Heart right ventricle (tissue), 16 donors: ENCODE results near the gene TMEM143. TPM values are rescaled to one million over a fixed set of nuclear protein-coding genes. Genes with fewer than 3 reads are reported as not detected.
A peak's percentile ranks its signal among the peaks of the same experiment; 100 is the strongest.
"Not testable (repeated sequence)": the region's sequence is repeated elsewhere in the genome, so short reads cannot be mapped to it uniquely, and the experiment has no call there.

Experiments
- ATAC-seq, 8 donors: fragments of 200-7000 bp; cut with Tn5 transposase; one replicate each; pipeline ENCODE4 v1.9.1; 2020; ENCODE audit warnings: mild to moderate bottlenecking in 8 of 8, moderate library complexity in 8 of 8, moderate number of reproducible peaks in 1 of 8
- DNase-seq, 2 donors: peaks; one replicate each; pipeline ENCODE4 v3.0.0-alpha.2; 2020
- H3K27ac ChIP-seq, 10 donors: fragments of 200-600 bp; sonication (generic) in 2 of 10; one replicate each; pipeline versions ENCODE4 v1.5.0 to v1.8.0; 2020 to 2022; ENCODE audit warnings: mild to moderate bottlenecking in 3 of 10
- H3K27me3 ChIP-seq, 7 donors: fragments of 200-600 bp; one replicate each; pipeline ENCODE4 v1.8.0; 2021 to 2022; ENCODE audit warnings: mild to moderate bottlenecking in 2 of 7
- H3K36me3 ChIP-seq, 9 donors: fragments of 200-600 bp; sonication (generic) in 1 of 9; one replicate each; pipeline versions ENCODE4 v1.5.0 to v1.8.0; 2020 to 2022; ENCODE audit warnings: mild to moderate bottlenecking in 2 of 9
- H3K4me1 ChIP-seq, 9 donors: fragments of 200-600 bp; sonication (generic) in 1 of 9; one replicate each; pipeline versions ENCODE4 v1.5.0 to v1.8.0; 2020 to 2022; ENCODE audit warnings: mild to moderate bottlenecking in 4 of 9
- H3K4me3 ChIP-seq, 10 donors: fragments of 200-600 bp; sonication (generic) in 2 of 10; one replicate each; pipeline versions ENCODE4 v1.5.0 to v1.8.0; 2020 to 2022; ENCODE audit warnings: mild to moderate bottlenecking in 7 of 10, moderate library complexity in 2 of 10
- H3K9me3 ChIP-seq, 11 donors: fragments of 200-600 bp in 10 of 11; sonication (generic) in 2 of 11; one replicate each; pipeline versions ENCODE4 v1.5.0 to v1.8.0; 2013 to 2022; ENCODE audit warnings: mild to moderate bottlenecking in 2 of 11, control low read depth in 1 of 11, moderate library complexity in 1 of 11
- WGBS, 2 donors: extraction: QIAGEN DNeasy Blood & Tissue Kit; methylation state at CpG; one replicate each; pipeline ENCODE4 v1.1.7; 2013; ENCODE audit warnings: inconsistent platforms in 1 of 2; 5-methylcytosine and 5-hydroxymethylcytosine counted together
- intact Hi-C, 10 donors: fragments of 100-400 bp; cut with DNase I; formaldehyde crosslinking; loops; one replicate each; pipeline versions ENCODE4 v1.11.1 to v1.14.2; 2022
- polyA plus RNA-seq, 2 donors: library from polyadenylated mRNA; stranded (reverse); fragments of 200-250 nt; gene quantifications; one replicate each; pipeline ENCODE4 v1.2.3, GENCODE V29; 2013
- total RNA-seq, 10 donors: library from RNA; stranded (reverse); fragmentation: NEBNext Ultra II Directional in 3 of 10; extraction: Animal tissue kit (Norgen Biotek cat#: 25700) in 3 of 10; gene quantifications; one replicate each; pipeline versions ENCODE4 v1.2.1 to v1.2.4, GENCODE V29; 2021 to 2023
- TF ChIP-seq, protein P1 (sequence below), 9 donors: fragments of 200-600 bp; sonication (generic) in 2 of 9; IDR thresholded peaks; one replicate each; pipeline versions ENCODE4 v1.5.0 to v1.8.0; 2021 to 2022; ENCODE audit warnings: antibody characterized with exemption in 9 of 9, mild to moderate bottlenecking in 5 of 9, moderate library complexity in 1 of 9
- donor health status: Arrhythmogenic right ventricular cardiomyopathy.
- donor health status: ischemic (EF 13 %, LVEDD 7.1; RV severe dilation, severe dysfunction).
- donor health status: healthy with polysubstance abuse.
- donor health status: DM: no; HTN: yes; CAD: no.
- donor health status: DM: no; HTN: no; CAD: no.
- donor health status: ischemic (EF 25% LVEDD 6.9; RV normal size, moderate dysfunction).
- donor health status: ischemic (EF 25% LVEDD 5.7; RV mildly dilated, moderate dysfunction).
- donor health status: healthy.
- donor health status: DM: yes; HTN: yes; CAD: no.
- donor health status: Ischemic cardiomyopathy.
- donor health status: ischemic (EF 35%, LVEDD 5.7; RV mildly dilated, moderate dysfunction).
- donor health status: nonischemic (EF 11% LVEDD 7.7; RV severe dilation, severe dysfunction).
- donor health status: DM: yes; HTN: yes; CAD: no.
- donor health status: PGD.
- donor health status: ischemic (EF 29% LVEDD 5.4; RV normal size, mild dysfunction).
- donor health status: nonischemic (EF 23%, LVEDD 6.1; RV moderate dilation, normal function).

The TMEM143 gene
- total and polyA plus RNA-seq, 12 donors: 9.7 to 110 (median 80.4) TPM

DNA sequence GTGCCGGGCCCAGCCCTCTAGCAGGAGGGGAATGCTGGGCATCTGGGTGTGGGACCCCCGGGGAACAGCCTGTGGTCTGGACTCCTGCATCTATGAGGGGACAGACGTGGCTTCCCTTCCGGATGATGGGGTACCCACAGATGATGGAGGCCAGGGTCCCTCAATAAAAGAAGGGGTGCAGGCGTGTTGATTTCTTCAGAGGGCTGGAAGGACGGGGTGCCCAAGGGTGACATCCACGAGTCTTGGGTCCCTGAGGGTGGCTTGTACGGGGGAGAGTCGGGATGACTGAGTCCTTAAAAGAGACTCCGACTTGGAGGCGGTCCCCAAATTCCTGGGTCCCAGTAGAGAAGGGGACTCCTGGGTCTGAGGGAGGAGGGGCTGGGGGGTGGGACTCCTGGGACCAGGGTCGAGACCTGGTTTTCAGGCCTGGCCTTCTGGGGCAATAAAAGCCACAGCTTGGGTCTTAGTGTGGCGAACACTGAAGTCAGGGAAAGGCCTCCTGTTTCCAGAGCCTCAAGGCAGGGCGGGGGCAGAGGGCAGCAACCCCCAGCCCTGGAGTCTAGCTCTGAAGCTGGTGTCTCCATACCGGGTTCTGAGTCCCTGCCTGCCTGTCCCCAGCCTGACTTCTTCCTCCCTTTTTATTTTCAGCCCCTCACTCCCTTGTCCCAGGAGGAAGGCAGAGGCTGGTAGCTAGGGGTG, 29.3 kb upstream of the TMEM143 start:
- intact Hi-C loops: no loop called here
- Histone ChIP-seq H3K27ac (no peak overlapping the region), H3K4me1 (peaks cover 0 to 30% (median 18%) of the 10 kb centered on the region in 9 donors), H3K9me3 (no peaks in the 10 kb centered on the region), H3K27me3 (peaks cover 25 to 58% (median 56%) of the 10 kb centered on the region in 7 donors), H3K4me3 (peak overlapping the region in 1 of 10 donors; percentile 27), H3K36me3 (peaks cover 0 to 15% (median 12%) of the 10 kb centered on the region in 9 donors)
- ATAC-seq (no peak), DNase-seq (no peak)
- TF ChIP-seq, protein P1, sequence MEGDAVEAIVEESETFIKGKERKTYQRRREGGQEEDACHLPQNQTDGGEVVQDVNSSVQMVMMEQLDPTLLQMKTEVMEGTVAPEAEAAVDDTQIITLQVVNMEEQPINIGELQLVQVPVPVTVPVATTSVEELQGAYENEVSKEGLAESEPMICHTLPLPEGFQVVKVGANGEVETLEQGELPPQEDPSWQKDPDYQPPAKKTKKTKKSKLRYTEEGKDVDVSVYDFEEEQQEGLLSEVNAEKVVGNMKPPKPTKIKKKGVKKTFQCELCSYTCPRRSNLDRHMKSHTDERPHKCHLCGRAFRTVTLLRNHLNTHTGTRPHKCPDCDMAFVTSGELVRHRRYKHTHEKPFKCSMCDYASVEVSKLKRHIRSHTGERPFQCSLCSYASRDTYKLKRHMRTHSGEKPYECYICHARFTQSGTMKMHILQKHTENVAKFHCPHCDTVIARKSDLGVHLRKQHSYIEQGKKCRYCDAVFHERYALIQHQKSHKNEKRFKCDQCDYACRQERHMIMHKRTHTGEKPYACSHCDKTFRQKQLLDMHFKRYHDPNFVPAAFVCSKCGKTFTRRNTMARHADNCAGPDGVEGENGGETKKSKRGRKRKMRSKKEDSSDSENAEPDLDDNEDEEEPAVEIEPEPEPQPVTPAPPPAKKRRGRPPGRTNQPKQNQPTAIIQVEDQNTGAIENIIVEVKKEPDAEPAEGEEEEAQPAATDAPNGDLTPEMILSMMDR (IDR thresholded peaks at IDR 0.05): no peak
- 84% methylated on average over 14 to 15 of the region's 15 CpGs for WGBS, 2 donors

DNA sequence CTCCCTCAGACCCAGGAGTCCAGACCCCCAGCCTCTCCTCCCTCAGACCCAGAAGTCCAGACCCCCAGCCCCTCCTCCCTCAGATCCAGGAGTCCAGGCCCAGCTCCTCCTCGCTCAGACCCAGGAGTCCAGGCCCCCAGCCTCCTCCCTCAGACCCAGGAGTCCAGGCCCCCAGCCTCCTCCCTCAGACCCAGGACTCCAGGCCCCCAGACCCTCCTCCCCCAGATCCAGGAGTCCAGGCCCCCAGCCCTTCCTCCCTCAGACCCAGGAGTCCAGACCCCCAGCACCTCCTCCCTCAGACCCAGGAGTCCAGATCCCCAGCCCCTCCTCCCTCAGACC, 28.2 kb upstream of the TMEM143 start:
- H3K9me3 ChIP-seq, ATAC-seq, DNase-seq, H3K27ac ChIP-seq, intact Hi-C loops: not testable (repeated sequence)
- Histone ChIP-seq H3K4me3 (peak overlapping the region in 1 of 10 donors; percentile 100), H3K4me1 (peaks cover 0 to 22% (median 14%) of the 10 kb centered on the region in 9 donors), H3K36me3 (peaks cover 0 to 26% (median 21%) of the 10 kb centered on the region in 9 donors), H3K27me3 (peaks cover 17 to 48% (median 46%) of the 10 kb centered on the region in 7 donors)
- 55 to 65% methylated on average over 1 of the region's 1 CpG for whole genome bisulfite sequencing, 2 donors

DNA sequence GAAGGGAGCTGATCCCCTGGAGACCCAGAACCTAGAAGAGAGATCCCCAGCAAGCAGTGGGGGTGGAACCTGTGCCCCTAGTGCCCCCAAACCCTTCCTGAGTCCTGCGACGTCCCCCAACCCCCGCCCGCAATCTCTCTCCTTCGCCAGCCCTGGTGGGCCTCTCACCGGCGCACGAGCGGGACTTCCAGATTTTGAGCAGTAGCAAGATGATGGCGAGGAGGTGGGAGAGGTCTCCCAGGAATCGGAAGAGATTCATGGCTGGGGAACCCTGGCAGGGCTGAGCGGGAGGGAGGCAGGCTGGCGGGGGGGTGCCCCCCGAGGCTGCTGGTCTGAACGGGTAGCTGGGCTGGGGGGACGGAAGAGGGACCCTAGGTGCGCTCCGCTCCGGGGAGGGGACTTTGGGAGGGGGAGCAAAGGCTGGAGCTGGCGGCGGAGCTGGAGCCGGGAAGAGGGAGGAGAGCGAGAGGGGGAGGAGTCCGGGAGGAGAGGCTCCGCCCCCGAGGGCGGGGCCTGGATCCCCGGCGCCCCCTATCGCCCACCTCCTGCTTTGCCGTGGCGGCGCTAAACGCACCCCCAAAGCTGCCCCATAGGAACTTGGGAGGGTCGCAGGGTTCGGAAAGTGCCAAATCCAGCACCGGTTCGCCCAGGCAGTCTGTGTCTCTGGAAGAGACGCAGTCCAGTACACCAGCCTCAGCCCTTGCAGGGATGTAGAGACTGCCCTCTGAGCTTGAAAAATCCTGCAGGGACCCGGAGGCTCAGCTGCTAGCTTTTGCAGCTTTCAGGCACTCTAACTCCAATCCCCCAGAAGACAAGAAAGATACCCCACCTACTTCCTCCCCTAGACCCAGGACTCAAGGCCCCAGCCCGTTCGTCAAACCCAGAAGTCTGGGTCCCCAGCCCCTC, 27.6 kb upstream of the TMEM143 start, which contains the start of gene KDELR1:
Gene KDELR1 (minus strand): TSS at position 452 of the 906 bp plus-strand sequence. CDS start 193 bp downstream, at position 259.
- intact Hi-C loops: loop anchor here in 2 of 10 donors (2.0 kb wide), 2 partner anchors 53 to 77 kb away; partner anchors contain the start of genes CYTH2 (in 1 of the 2) and GRWD1 (in 1 of the 2)
- WGBS, 2 donors: 5 to 6% methylated on average over 38 to 42 of the region's 42 CpGs
- Histone ChIP-seq H3K27me3 (peaks cover 11 to 41% (median 40%) of the 10 kb centered on the region in 7 donors), H3K27ac (peak within 1 kb of the TSS; percentile 62 to 97 (median 90)), H3K9me3 (no peaks in the 10 kb centered on the region), H3K4me1 (peaks cover 0 to 21% (median 14%) of the 10 kb centered on the region in 9 donors), H3K36me3 (peaks cover 0 to 32% (median 25%) of the 10 kb centered on the region in 9 donors), H3K4me3 (peak within 1 kb of the TSS; percentile 71 to 100 (median 95))
- TF ChIP-seq, protein P1 (IDR thresholded peaks at IDR 0.05): peak; percentile 82 to 96 (median 92)
- ATAC-seq: peak; percentile 92 to 97 (median 94)
- peak; percentile 78 to 81 for DNase-seq

DNA sequence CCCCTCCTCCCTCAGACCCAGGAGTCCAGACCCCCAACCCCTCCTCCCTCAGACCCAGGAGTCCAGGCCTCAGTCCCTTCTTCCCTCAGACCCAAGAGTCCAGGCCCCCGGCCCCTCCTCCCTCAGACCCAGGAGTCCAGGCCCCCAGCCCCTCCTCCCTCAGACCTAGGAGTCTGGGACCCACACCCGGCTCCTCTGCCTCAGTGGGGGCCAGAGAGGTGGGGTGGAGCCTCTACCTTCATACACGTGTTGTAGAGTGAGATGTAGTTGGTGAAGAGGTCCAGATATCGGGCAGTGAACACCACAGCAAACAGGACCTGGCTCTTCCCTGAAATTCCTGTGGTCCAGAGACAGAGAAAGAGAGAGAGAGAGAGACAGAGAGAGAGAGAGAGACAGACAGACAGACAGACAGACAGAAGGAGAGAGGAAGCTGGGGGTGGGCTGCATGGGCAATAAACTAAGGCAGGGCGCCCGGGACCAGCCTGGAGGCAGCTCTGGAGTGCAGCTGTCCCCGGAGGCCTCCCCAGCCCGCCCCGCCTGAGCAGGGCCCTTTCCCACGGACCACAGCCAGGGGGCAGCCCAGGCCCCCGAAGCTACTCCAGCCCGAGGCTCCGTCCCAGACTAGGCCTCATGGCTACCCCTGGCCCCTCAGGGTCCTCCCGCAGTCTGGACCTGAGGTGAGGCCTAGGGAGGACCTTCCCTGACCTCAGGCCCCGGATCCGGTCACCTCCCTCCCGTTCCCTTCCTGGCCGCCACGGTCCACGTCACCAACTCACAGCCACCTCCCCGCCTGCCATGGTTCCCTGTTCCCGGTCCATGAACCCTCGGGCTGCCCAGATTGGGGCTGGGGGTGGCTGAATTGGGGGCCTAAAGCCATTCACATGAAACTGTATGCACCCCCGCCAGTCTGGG, 26.7 kb upstream of the TMEM143 start:
- H3K4me1 ChIP-seq: peaks cover 0 to 21% (median 14%) of the 10 kb centered on the region in 9 donors
- TF ChIP-seq, protein P1 (IDR thresholded peaks at IDR 0.05): peak; percentile 49 to 88 (median 73)

More for the DNA sequence above, 26.7 kb upstream of the TMEM143 start:
- Histone ChIP-seq H3K36me3 (peaks cover 0 to 41% (median 34%) of the 10 kb centered on the region in 9 donors), H3K9me3 (no peaks in the 10 kb centered on the region), H3K4me3 (peak overlapping the region; percentile 71 to 100 (median 95)), H3K27ac (peak overlapping the region; percentile 62 to 97 (median 90)), H3K27me3 (peaks cover 8 to 32% (median 32%) of the 10 kb centered on the region in 7 donors)
- intact Hi-C loops: loop anchor here in 2 of 10 donors (2.0 kb wide), 2 partner anchors 54 to 78 kb away; partner anchors contain the start of genes CYTH2 (in 1 of the 2) and GRWD1 (in 1 of the 2)
- WGBS, 2 donors: 2 to 3% methylated on average over 24 of the region's 24 CpGs
- ATAC-seq (peak; percentile 75 to 91 (median 85)), DNase-seq (peak; percentile 57 to 74)
